Activated B cell treated with CpG ODN at 0.5 μM for 24 hours (primary cell): ENCODE data around the gene IGSF8. TPM values are rescaled to one million over a fixed set of nuclear protein-coding genes. Genes with fewer than 3 reads are reported as not detected.

ENCODE experiments used
- ATAC-seq: fragments of 200-7000 bp; cut with Tn5 transposase; one replicate; pipeline ENCODE4 v1.10.0; 2021; ENCODE audit warnings: low read depth, mild to moderate bottlenecking, moderate library complexity
- CTCF ChIA-PET: fragments of 350-600 bp; sonication (Branson Sonifier 250); formaldehyde crosslinking; loops from one replicate; lab custom pipeline; 2021; ENCODE audit warnings: antibody characterized with exemption; lab: Charles Lee
- POLR2A ChIA-PET: fragments of 350-600 bp; sonication (Branson Sonifier 250); formaldehyde crosslinking; loops from one replicate; lab custom pipeline; 2021; ENCODE audit warnings: antibody characterized with exemption; lab: Charles Lee
- DNase-seq: peaks from one replicate; pipeline ENCODE4 v3.0.0; 2022
- H3K27ac Mint-ChIP-seq: one replicate; pipeline ENCODE4 v1.8.0; 2020; ENCODE audit warnings: mixed read lengths
- H3K27me3 Mint-ChIP-seq: one replicate; pipeline ENCODE4 v1.8.0; 2021; ENCODE audit warnings: mixed read lengths
- H3K36me3 Mint-ChIP-seq: one replicate; pipeline ENCODE4 v1.8.0; 2021; ENCODE audit warnings: low read depth, mixed read lengths
- H3K4me1 Mint-ChIP-seq: one replicate; pipeline ENCODE4 v1.8.0; 2021; ENCODE audit warnings: mixed read lengths
- H3K4me3 Mint-ChIP-seq: one replicate; pipeline ENCODE4 v1.8.0; 2020; ENCODE audit warnings: mild to moderate bottlenecking, mixed read lengths
- H3K9me3 Mint-ChIP-seq: one replicate; pipeline ENCODE4 v1.8.0; 2020; ENCODE audit warnings: mixed read lengths
- CTCF ChIP-seq: fragments of 200-600 bp; IDR thresholded peaks from one replicate; pipeline ENCODE4 v1.8.0; 2022; ENCODE audit warnings: antibody characterized with exemption, mild to moderate bottlenecking
- intact Hi-C: fragments of 100-400 bp; cut with micrococcal nuclease; formaldehyde crosslinking; loops from one replicate; pipeline ENCODE4 v1.15.1; 2024
- total RNA-seq: library from RNA; stranded (reverse); gene quantifications from 2 replicates; pipeline ENCODE4 v1.2.3, GENCODE V29; 2022

The IGSF8 gene
- total RNA-seq = 25.4 and 27.9 TPM in 2 replicates

- H3K27ac Mint-ChIP-seq = peak within 1 kb of the TSS; percentile 87
- DNase-seq = peak; percentile 89
- ChIA-PET CTCF (interaction anchor here (1.0 to 4.6 kb wide), 5 partner anchors 12 to 281 kb away, joined by 3 to 24 read pairs (median 17); no protein-coding TSS in a partner anchor), POLR2A (interaction anchor here (0.9 to 2.0 kb wide), 10 partner anchors 10 to 248 kb away, joined by 3 to 11 read pairs (median 6); partner anchors contain the start of genes DCAF8, PEX19, PIGM and TAGLN2)
- no peaks in the 10 kb centered on the region for H3K9me3 Mint-ChIP-seq
- no peak for TF ChIP-seq CTCF
- ATAC-seq = peak; percentile 63
- H3K36me3 Mint-ChIP-seq = peaks cover 19% of the 10 kb centered on the region
- peaks cover 39% of the 10 kb centered on the region for H3K4me1 Mint-ChIP-seq
- intact Hi-C loops = loop anchor here (5.0 to 10.0 kb wide), 2 partner anchors 176 to 1297 kb away; no protein-coding TSS in a partner anchor
- no peaks in the 10 kb centered on the region for H3K27me3 Mint-ChIP-seq
- H3K4me3 Mint-ChIP-seq = peak within 1 kb of the TSS; percentile 88
These were observed at the start of gene IGSF8 for GRCh38 chr1:160097911-160098851. Gene IGSF8, minus strand, starts transcription at chr1:160098619. Its CDS starts 147 bp downstream, at chr1:160098472.

GRCh38 chr1:160148121-160148520, 49.7 kb upstream of the IGSF8 start:
- intact Hi-C loops = no loop called here
- ChIA-PET POLR2A (no interaction called here), CTCF (no interaction called here)
- H3K36me3 Mint-ChIP-seq = no peaks in the 10 kb centered on the region
- peaks cover 10% of the 10 kb centered on the region for H3K27me3 Mint-ChIP-seq
- TF ChIP-seq CTCF = no peak
- ATAC-seq = no peak
- H3K4me1 Mint-ChIP-seq = no peaks in the 10 kb centered on the region
- no peaks in the 10 kb centered on the region for H3K9me3 Mint-ChIP-seq
- DNase-seq = no peak
- H3K4me3 Mint-ChIP-seq = no peak overlapping the region
- H3K27ac Mint-ChIP-seq = no peak overlapping the region

- no peak for TF ChIP-seq CTCF
- no peaks in the 10 kb centered on the region for H3K4me1 Mint-ChIP-seq
- ChIA-PET POLR2A (no interaction called here), CTCF (no interaction called here)
- intact Hi-C loops = no loop called here
- DNase-seq (no peak), ATAC-seq (no peak)
- H3K9me3 Mint-ChIP-seq = no peaks in the 10 kb centered on the region
- peaks cover 18% of the 10 kb centered on the region for H3K27me3 Mint-ChIP-seq
- H3K27ac Mint-ChIP-seq = no peak overlapping the region
- no peaks in the 10 kb centered on the region for H3K36me3 Mint-ChIP-seq
- H3K4me3 Mint-ChIP-seq = no peak overlapping the region
These were observed 47.7 kb upstream of the IGSF8 start for GRCh38 chr1:160146107-160146506.

- intact Hi-C loops = no loop called here
- ChIA-PET POLR2A (no interaction called here), CTCF (no interaction called here)
- Mint-ChIP-seq H3K4me1 (no peaks in the 10 kb centered on the region), H3K9me3 (no peaks in the 10 kb centered on the region), H3K27ac (no peak overlapping the region), H3K27me3 (peaks cover 23% of the 10 kb centered on the region), H3K4me3 (no peak overlapping the region), H3K36me3 (no peaks in the 10 kb centered on the region)
- DNase-seq = no peak
- ATAC-seq = no peak
- no peak for TF ChIP-seq CTCF
These were observed 46.5 kb upstream of the IGSF8 start for GRCh38 chr1:160144921-160145320.

- no peak for ATAC-seq
- intact Hi-C loops = no loop called here
- peaks cover 28% of the 10 kb centered on the region for H3K27me3 Mint-ChIP-seq
- H3K4me1 Mint-ChIP-seq = no peaks in the 10 kb centered on the region
- TF ChIP-seq CTCF = no peak
- no peak overlapping the region for H3K27ac Mint-ChIP-seq
- ChIA-PET POLR2A (no interaction called here), CTCF (no interaction called here)
- no peak overlapping the region for H3K4me3 Mint-ChIP-seq
- no peak for DNase-seq
- H3K36me3 Mint-ChIP-seq = no peaks in the 10 kb centered on the region
- no peaks in the 10 kb centered on the region for H3K9me3 Mint-ChIP-seq
These were observed 45.3 kb upstream of the IGSF8 start for GRCh38 chr1:160143695-160144094.
